Liver (tissue), 9 donors: ENCODE results near the gene TMF1. TPM values are rescaled to one million over a fixed set of nuclear protein-coding genes. Genes with fewer than 3 reads are reported as not detected.

Source experiments
- DNase-seq: peaks from one replicate; pipeline ENCODE4 v3.0.0-alpha.2; 2017; ENCODE audit warnings: low spot score
- H3K27ac ChIP-seq, 2 donors: one replicate each; pipeline ENCODE4 v1.7.0; 2013; ENCODE audit warnings: inconsistent platforms in 2 of 2, low read length in 2 of 2, control low read depth in 1 of 2, low read depth in 1 of 2, mild to moderate bottlenecking in 1 of 2
- H3K27me3 ChIP-seq, 4 donors: one replicate each; pipeline versions ENCODE4 v1.6.1 to v1.7.0; 2013; ENCODE audit warnings: low read length in 3 of 4, inconsistent platforms in 1 of 4, mild to moderate bottlenecking in 1 of 4, moderate library complexity in 1 of 4; ENCODE audit not compliant: control insufficient read depth in 4 of 4, insufficient read depth in 4 of 4
- H3K36me3 ChIP-seq, 4 donors: one replicate each; pipeline versions ENCODE4 v1.6.1 to v1.7.0; 2013; ENCODE audit warnings: low read length in 3 of 4, mild to moderate bottlenecking in 3 of 4, low read depth in 1 of 4, moderate library complexity in 1 of 4; ENCODE audit not compliant: control insufficient read depth in 4 of 4, insufficient read depth in 3 of 4
- H3K4me1 ChIP-seq, 4 donors: one replicate each; pipeline versions ENCODE4 v1.6.1 to v1.7.0; 2013; ENCODE audit warnings: low read length in 3 of 4, mild to moderate bottlenecking in 3 of 4, moderate library complexity in 1 of 4; ENCODE audit not compliant: control insufficient read depth in 4 of 4, insufficient read depth in 4 of 4
- H3K4me3 ChIP-seq, 3 donors: one replicate each; pipeline versions ENCODE4 v1.6.1 to v1.7.0; 2013; ENCODE audit warnings: low read length in 3 of 3, control low read depth in 1 of 3, low read depth in 1 of 3, mild to moderate bottlenecking in 1 of 3
- H3K9ac ChIP-seq, 2 donors: one replicate each; pipeline ENCODE4 v1.7.0; 2013; ENCODE audit warnings: low read length in 2 of 2, mild to moderate bottlenecking in 2 of 2, moderate library complexity in 2 of 2, control low read depth in 1 of 2, low read depth in 1 of 2
- H3K9me3 ChIP-seq, 4 donors: one replicate each; pipeline versions ENCODE4 v1.6.1 to v1.7.0; 2013; ENCODE audit warnings: low read length in 3 of 4; ENCODE audit not compliant: control insufficient read depth in 4 of 4
- EGR1 ChIP-seq, 2 donors: IDR thresholded peaks; 2 replicates each; pipeline ENCODE4 v1.6.1; 2016 to 2018; ENCODE audit warnings: antibody characterized with exemption in 2 of 2, low read depth in 2 of 2
- FOXA1 ChIP-seq: IDR thresholded peaks from 2 replicates; pipeline ENCODE4 v1.6.1; 2016; ENCODE audit warnings: antibody characterized with exemption
- FOXA2 ChIP-seq: IDR thresholded peaks from 2 replicates; pipeline ENCODE4 v1.6.1; 2016; ENCODE audit warnings: antibody characterized with exemption
- GABPA ChIP-seq, 2 donors: IDR thresholded peaks in 1 of 2; conservative IDR thresholded peaks in 1 of 2; 2 replicates each; pipeline ENCODE4 v1.6.1; 2016; ENCODE audit warnings: antibody characterized with exemption in 2 of 2, mild to moderate bottlenecking in 1 of 2, moderate library complexity in 1 of 2
- HNF4A ChIP-seq, 2 donors: conservative IDR thresholded peaks; 2 replicates each; pipeline ENCODE4 v1.6.1; 2016; ENCODE audit warnings: antibody characterized with exemption in 2 of 2, mild to moderate bottlenecking in 2 of 2
- HNF4G ChIP-seq: IDR thresholded peaks from 2 replicates; pipeline ENCODE4 v1.6.1; 2016; ENCODE audit warnings: antibody characterized with exemption
- JUND ChIP-seq, 2 donors: IDR thresholded peaks; 2 replicates each; pipeline ENCODE4 v1.6.1; 2016; ENCODE audit warnings: antibody characterized with exemption in 2 of 2
- NR2F2 ChIP-seq: IDR thresholded peaks from 2 replicates; pipeline ENCODE4 v1.6.1; 2016; ENCODE audit warnings: antibody characterized with exemption
- RAD21 ChIP-seq, 2 donors: IDR thresholded peaks; 2 replicates each; pipeline ENCODE4 v1.6.1; 2016; ENCODE audit warnings: antibody characterized with exemption in 2 of 2, mild to moderate bottlenecking in 2 of 2
- RXRA ChIP-seq, 2 donors: IDR thresholded peaks; 2 replicates each; pipeline ENCODE4 v1.6.1; 2017 to 2018; ENCODE audit warnings: antibody characterized with exemption in 2 of 2, mild to moderate bottlenecking in 1 of 2
- SP1 ChIP-seq: IDR thresholded peaks from 2 replicates; pipeline ENCODE4 v1.6.1; 2018; ENCODE audit warnings: antibody characterized with exemption, mild to moderate bottlenecking
- TAF1 ChIP-seq: conservative IDR thresholded peaks from 2 replicates; pipeline ENCODE4 v1.6.1; 2016; ENCODE audit warnings: antibody characterized with exemption, mild to moderate bottlenecking
- YY1 ChIP-seq: IDR thresholded peaks from 2 replicates; pipeline ENCODE4 v1.6.1; 2016; ENCODE audit warnings: antibody characterized with exemption, mild to moderate bottlenecking
- WGBS: extraction: QIAGEN DNeasy Blood & Tissue Kit; methylation state at CpG from one replicate; pipeline ENCODE4 v1.1.7; 2013; 5-methylcytosine and 5-hydroxymethylcytosine counted together
- polyA plus RNA-seq, 2 donors: library from polyadenylated mRNA; stranded (reverse) in 1 of 2; unstranded in 1 of 2; fragments of 200-250 nt in 1 of 2; fragments of >200 nt in 1 of 2; fragmentation: Nextera tagmentation in 1 of 2; extraction: Ambion mirVana in 1 of 2; gene quantifications; one replicate each; pipeline versions ENCODE4 v1.2.1 to v1.2.3, GENCODE V29; 2013 to 2015
- total RNA-seq, 2 donors: library from RNA; depleted of rRNA; stranded (reverse); fragments of >200 nt; gene quantifications; one replicate each; pipeline ENCODE4 v1.2.3, GENCODE V29; 2014
- TF ChIP-seq, protein P1 (sequence below): IDR thresholded peaks from 2 replicates; pipeline ENCODE4 v1.6.1; 2016; ENCODE audit warnings: antibody characterized with exemption
- TF ChIP-seq, protein P2 (sequence below): IDR thresholded peaks from 2 replicates; pipeline ENCODE4 v1.6.1; 2016; ENCODE audit warnings: antibody characterized with exemption
- TF ChIP-seq, protein P3 (sequence below): IDR thresholded peaks from 2 replicates; pipeline ENCODE4 v1.6.1; 2016; ENCODE audit warnings: antibody characterized with exemption, mild to moderate bottlenecking
- TF ChIP-seq, protein P4 (sequence below): IDR thresholded peaks from 2 replicates; pipeline ENCODE4 v1.6.1; 2016; ENCODE audit warnings: antibody characterized with exemption
- TF ChIP-seq, protein P5 (sequence below): fragments of 150-350 bp; IDR thresholded peaks from 2 replicates; pipeline ENCODE4 v1.5.1; 2017; ENCODE audit warnings: improper control_type of control experiment, low read depth, low read length; ENCODE audit not compliant: missing input control
- donor health status: healthy.
- donor health status: healthy.
- donor health status: healthy.
- donor health status: healthy.
- donor health status: healthy.

The TMF1 gene
- total and polyA plus RNA-seq, 4 donors: 5.5 to 19.4 (median 8.6) TPM

DNA sequence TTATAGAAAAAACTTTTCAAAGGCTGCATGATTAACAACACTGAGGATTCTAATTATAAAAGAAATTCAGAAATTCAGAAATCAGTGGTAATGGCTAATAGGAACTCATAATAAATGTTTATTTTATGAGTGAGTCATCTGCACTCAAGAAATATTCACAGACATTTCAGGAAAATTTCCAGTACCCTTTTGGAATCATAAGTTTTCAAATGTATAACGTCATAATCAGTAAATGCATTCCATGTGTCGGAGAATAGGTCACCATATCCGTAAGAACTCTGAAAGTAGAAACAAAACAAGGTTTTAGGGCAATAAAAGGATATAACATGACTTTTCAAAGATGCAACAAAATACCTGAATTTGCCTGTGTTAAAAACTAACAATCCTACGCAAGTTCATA lies 63.4 kb downstream of the TMF1 start:
- no peak for DNase-seq
- 97% methylated on average over 4 of the region's 4 CpGs for WGBS
- Histone ChIP-seq H3K36me3 (peaks cover 0 to 10% (median 7%) of the 10 kb centered on the region in 4 donors), H3K4me3 (no peak overlapping the region), H3K9me3 (no peaks in the 10 kb centered on the region), H3K27ac (no peak overlapping the region), H3K9ac (no peak overlapping the region), H3K27me3 (no peaks in the 10 kb centered on the region), H3K4me1 (no peaks in the 10 kb centered on the region)
- TF ChIP-seq RAD21 (IDR thresholded peaks at IDR 0.05): no peak
- TF ChIP-seq HNF4A (conservative IDR thresholded peaks at IDR 0.05): no peak
- no peak for TF ChIP-seq JUND (IDR thresholded peaks at IDR 0.05)
- TF ChIP-seq, protein P1, sequence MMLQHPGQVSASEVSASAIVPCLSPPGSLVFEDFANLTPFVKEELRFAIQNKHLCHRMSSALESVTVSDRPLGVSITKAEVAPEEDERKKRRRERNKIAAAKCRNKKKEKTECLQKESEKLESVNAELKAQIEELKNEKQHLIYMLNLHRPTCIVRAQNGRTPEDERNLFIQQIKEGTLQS: no peak
- TF ChIP-seq HNF4G: no peak
- TF ChIP-seq SP1: no peak
- TF ChIP-seq, protein P2, sequence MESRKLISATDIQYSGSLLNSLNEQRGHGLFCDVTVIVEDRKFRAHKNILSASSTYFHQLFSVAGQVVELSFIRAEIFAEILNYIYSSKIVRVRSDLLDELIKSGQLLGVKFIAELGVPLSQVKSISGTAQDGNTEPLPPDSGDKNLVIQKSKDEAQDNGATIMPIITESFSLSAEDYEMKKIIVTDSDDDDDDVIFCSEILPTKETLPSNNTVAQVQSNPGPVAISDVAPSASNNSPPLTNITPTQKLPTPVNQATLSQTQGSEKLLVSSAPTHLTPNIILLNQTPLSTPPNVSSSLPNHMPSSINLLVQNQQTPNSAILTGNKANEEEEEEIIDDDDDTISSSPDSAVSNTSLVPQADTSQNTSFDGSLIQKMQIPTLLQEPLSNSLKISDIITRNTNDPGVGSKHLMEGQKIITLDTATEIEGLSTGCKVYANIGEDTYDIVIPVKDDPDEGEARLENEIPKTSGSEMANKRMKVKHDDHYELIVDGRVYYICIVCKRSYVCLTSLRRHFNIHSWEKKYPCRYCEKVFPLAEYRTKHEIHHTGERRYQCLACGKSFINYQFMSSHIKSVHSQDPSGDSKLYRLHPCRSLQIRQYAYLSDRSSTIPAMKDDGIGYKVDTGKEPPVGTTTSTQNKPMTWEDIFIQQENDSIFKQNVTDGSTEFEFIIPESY: no peak
- TF ChIP-seq, protein P3, sequence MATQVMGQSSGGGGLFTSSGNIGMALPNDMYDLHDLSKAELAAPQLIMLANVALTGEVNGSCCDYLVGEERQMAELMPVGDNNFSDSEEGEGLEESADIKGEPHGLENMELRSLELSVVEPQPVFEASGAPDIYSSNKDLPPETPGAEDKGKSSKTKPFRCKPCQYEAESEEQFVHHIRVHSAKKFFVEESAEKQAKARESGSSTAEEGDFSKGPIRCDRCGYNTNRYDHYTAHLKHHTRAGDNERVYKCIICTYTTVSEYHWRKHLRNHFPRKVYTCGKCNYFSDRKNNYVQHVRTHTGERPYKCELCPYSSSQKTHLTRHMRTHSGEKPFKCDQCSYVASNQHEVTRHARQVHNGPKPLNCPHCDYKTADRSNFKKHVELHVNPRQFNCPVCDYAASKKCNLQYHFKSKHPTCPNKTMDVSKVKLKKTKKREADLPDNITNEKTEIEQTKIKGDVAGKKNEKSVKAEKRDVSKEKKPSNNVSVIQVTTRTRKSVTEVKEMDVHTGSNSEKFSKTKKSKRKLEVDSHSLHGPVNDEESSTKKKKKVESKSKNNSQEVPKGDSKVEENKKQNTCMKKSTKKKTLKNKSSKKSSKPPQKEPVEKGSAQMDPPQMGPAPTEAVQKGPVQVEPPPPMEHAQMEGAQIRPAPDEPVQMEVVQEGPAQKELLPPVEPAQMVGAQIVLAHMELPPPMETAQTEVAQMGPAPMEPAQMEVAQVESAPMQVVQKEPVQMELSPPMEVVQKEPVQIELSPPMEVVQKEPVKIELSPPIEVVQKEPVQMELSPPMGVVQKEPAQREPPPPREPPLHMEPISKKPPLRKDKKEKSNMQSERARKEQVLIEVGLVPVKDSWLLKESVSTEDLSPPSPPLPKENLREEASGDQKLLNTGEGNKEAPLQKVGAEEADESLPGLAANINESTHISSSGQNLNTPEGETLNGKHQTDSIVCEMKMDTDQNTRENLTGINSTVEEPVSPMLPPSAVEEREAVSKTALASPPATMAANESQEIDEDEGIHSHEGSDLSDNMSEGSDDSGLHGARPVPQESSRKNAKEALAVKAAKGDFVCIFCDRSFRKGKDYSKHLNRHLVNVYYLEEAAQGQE: no peak
- TF ChIP-seq FOXA1: no peak
- TF ChIP-seq GABPA (IDR thresholded peaks at IDR 0.05 in 1 of 2, conservative IDR thresholded peaks at IDR 0.05 in 1 of 2): no peak
- no peak for TF ChIP-seq RXRA (IDR thresholded peaks at IDR 0.05)
- TF ChIP-seq, protein P4, sequence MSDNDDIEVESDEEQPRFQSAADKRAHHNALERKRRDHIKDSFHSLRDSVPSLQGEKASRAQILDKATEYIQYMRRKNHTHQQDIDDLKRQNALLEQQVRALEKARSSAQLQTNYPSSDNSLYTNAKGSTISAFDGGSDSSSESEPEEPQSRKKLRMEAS: no peak
- TF ChIP-seq, protein P5, sequence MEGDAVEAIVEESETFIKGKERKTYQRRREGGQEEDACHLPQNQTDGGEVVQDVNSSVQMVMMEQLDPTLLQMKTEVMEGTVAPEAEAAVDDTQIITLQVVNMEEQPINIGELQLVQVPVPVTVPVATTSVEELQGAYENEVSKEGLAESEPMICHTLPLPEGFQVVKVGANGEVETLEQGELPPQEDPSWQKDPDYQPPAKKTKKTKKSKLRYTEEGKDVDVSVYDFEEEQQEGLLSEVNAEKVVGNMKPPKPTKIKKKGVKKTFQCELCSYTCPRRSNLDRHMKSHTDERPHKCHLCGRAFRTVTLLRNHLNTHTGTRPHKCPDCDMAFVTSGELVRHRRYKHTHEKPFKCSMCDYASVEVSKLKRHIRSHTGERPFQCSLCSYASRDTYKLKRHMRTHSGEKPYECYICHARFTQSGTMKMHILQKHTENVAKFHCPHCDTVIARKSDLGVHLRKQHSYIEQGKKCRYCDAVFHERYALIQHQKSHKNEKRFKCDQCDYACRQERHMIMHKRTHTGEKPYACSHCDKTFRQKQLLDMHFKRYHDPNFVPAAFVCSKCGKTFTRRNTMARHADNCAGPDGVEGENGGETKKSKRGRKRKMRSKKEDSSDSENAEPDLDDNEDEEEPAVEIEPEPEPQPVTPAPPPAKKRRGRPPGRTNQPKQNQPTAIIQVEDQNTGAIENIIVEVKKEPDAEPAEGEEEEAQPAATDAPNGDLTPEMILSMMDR: no peak
- no peak for TF ChIP-seq EGR1 (IDR thresholded peaks at IDR 0.05; ENCODE audit: low read depth in 2 of 2)
- TF ChIP-seq FOXA2: no peak
- no peak for TF ChIP-seq NR2F2
- TF ChIP-seq TAF1: no peak
- TF ChIP-seq YY1: no peak
